Dendritic cell treated with granulocyte-macrophage colony-stimulating factor and Interleukin-4, amounts not matched to agents 40 ng/mL and 50 ng/mL, for 4 days (primary cell): ENCODE measurements around the gene SULT2A1.
"Not testable (repeated sequence)": the region's sequence is repeated elsewhere in the genome, so short reads cannot be mapped to it uniquely, and the experiment has no call there.

Source experiments
- H3K27ac Mint-ChIP-seq: one replicate; pipeline ENCODE4 v1.8.0; 2022; ENCODE audit warnings: mild to moderate bottlenecking, mixed read lengths
- H3K27me3 Mint-ChIP-seq: one replicate; pipeline ENCODE4 v1.8.0; 2022; ENCODE audit warnings: mild to moderate bottlenecking, mixed read lengths
- H3K36me3 Mint-ChIP-seq: one replicate; pipeline ENCODE4 v1.8.0; 2022; ENCODE audit warnings: low read depth, mixed read lengths
- H3K4me1 Mint-ChIP-seq: one replicate; pipeline ENCODE4 v1.8.0; 2022; ENCODE audit warnings: low read depth, mixed read lengths
- H3K4me3 Mint-ChIP-seq: one replicate; pipeline ENCODE4 v1.8.0; 2022; ENCODE audit warnings: mild to moderate bottlenecking, moderate library complexity, mixed read lengths
- H3K9me3 Mint-ChIP-seq: one replicate; pipeline ENCODE4 v1.8.0; 2022; ENCODE audit warnings: mixed read lengths
- intact Hi-C: fragments of 100-400 bp; cut with micrococcal nuclease; formaldehyde crosslinking; loops from one replicate; pipeline ENCODE4 v1.15.0; 2022

The SULT2A1 gene

DNA sequence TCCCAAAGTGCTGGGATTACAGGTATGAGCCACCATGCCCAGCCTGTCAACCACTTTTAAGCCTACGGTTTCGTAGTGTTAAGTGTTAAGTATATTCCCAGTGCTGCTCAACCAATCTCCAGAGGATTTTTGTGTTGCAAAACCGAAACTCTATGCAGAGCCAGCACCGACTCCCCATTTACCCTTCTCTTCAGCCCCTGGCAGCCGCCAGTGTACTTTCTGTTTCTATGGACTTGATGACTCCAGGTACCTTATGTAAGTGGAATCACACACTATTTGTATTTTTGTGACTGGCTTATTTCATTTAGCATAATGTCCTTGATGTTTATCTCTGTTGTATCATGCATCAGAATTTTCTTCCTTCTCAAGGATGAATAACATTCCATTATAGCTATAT, 1.1 kb downstream of the SULT2A1 start:
- no peaks in the 10 kb centered on the region for H3K9me3 Mint-ChIP-seq
- H3K4me3 Mint-ChIP-seq = no peak overlapping the region
- intact Hi-C loops = no loop called here

DNA sequence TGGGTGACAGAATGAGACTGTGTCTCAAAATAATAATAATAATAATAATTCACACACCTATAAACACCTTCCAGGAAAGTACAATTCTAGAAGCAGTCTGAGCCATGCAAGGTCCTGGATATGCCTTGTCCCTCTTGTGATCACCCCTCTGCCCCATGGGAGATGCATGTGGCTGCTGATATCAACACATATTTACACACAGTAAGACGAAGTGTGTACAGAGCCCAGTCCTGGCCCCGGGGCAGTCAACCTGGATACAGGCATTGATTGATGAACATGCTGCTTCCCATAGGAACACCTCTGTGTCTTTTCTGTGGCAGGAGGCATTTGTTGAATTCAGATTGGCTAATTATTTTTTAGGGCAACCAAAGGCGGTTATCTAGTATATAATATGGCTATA, 3.2 kb downstream of the SULT2A1 start:
- intact Hi-C loops = no loop called here
- Mint-ChIP-seq H3K4me3 (no peak overlapping the region), H3K27me3 (peaks cover 7% of the 10 kb centered on the region), H3K36me3 (no peaks in the 10 kb centered on the region), H3K9me3 (peaks cover 9% of the 10 kb centered on the region), H3K4me1 (no peaks in the 10 kb centered on the region), H3K27ac (no peak overlapping the region)

More for the DNA sequence above, 1.1 kb downstream of the SULT2A1 start:
- no peaks in the 10 kb centered on the region for H3K4me1 Mint-ChIP-seq
- H3K36me3 Mint-ChIP-seq = no peaks in the 10 kb centered on the region
- no peak overlapping the region for H3K27ac Mint-ChIP-seq
- H3K27me3 Mint-ChIP-seq = peaks cover 12% of the 10 kb centered on the region

DNA sequence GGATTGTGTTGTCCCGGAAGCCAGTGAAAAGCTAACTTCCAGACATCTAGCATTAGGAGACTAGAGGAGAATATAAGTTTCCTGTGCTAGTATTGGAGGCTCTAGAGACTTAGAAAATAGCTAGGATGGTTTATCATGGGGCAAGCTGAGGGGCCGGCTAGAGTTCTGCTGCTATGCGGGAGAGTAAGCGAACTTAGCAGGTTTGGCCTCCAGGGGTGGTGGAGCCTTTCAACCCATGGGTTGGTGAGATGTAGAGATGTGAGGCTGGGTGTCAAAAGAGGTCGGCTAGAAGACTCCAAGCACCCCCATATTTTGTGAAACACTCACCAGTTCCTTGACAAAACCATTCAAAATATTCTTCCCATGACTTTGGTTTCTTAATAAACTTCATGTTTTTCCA, 4.4 kb downstream of the SULT2A1 start:
- no peaks in the 10 kb centered on the region for H3K36me3 Mint-ChIP-seq
- no peaks in the 10 kb centered on the region for H3K4me1 Mint-ChIP-seq
- H3K4me3 Mint-ChIP-seq = no peak overlapping the region
- H3K9me3 Mint-ChIP-seq = peaks cover 9% of the 10 kb centered on the region
- peaks cover 7% of the 10 kb centered on the region for H3K27me3 Mint-ChIP-seq
- intact Hi-C loops = no loop called here
- H3K27ac Mint-ChIP-seq = no peak overlapping the region

DNA sequence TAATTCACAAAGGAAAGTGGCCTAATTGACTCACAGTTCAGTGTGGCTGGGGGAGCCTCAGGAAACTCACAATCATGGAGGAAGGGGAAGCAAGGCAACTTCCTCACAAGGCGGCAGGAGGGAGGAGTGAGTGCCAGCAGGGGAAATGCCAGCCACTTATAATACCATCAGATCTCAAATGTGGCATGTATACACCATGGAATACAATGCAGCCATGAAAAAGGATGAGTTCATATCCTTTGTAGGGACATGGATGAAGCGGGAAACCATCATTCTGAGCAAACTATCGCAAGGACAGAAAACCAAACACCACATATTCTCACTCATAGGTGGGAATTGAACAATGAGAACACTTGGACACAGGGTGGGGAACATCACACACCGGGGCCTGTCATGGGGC, 6.7 kb downstream of the SULT2A1 start:
- H3K27ac Mint-ChIP-seq, H3K27me3 Mint-ChIP-seq, H3K4me3 Mint-ChIP-seq, H3K36me3 Mint-ChIP-seq, H3K4me1 Mint-ChIP-seq, intact Hi-C loops, H3K9me3 Mint-ChIP-seq: not testable (repeated sequence)

DNA sequence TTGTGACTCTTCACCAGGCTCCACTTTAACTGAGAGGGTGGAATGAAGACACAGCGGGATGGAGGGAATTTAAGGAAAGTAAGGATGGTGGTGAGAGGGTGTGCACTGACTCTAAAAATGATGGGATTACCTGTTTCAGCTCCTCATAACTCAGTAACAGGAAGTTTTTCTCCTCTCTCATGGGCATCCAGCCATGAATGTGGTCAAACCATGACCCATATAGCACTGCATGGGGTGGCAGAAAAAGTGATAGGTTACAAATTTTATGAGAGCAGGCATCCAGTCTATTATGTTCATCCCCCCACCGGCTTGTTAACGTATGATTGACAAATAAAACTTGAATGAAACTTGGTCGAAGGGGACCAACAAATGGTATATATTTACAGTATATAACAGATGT, 7.2 kb downstream of the SULT2A1 start:
- no peak overlapping the region for H3K4me3 Mint-ChIP-seq
- H3K27ac Mint-ChIP-seq = no peak overlapping the region
- no peaks in the 10 kb centered on the region for H3K4me1 Mint-ChIP-seq
- H3K9me3 Mint-ChIP-seq = peaks cover 9% of the 10 kb centered on the region
- H3K36me3 Mint-ChIP-seq = no peaks in the 10 kb centered on the region
- intact Hi-C loops = no loop called here
- H3K27me3 Mint-ChIP-seq = no peaks in the 10 kb centered on the region

DNA sequence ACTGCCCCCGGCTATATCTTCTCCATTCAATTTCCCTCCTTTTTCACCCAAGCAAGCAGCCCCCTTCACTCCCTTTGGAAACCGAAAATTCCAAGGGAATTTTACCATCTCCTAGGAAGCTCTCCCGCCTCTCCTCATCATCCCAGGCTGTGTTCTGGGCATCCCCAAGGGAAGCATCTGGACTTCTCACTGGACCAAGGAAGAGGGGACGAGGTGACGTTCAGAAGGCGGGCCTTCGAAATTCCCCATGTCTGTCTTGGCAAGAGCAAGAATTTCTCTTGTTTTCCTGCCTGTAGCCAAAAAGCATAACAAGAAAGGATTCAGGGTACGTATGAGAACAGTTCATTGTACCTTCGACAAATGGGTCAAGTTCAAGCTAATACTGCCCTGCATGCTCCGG, 20.9 kb downstream of the SULT2A1 start:
- H3K9me3 Mint-ChIP-seq = peaks cover 9% of the 10 kb centered on the region
- no peaks in the 10 kb centered on the region for H3K36me3 Mint-ChIP-seq
- H3K4me3 Mint-ChIP-seq = no peak overlapping the region
- H3K4me1 Mint-ChIP-seq = no peaks in the 10 kb centered on the region
- intact Hi-C loops = no loop called here
- H3K27ac Mint-ChIP-seq = no peak overlapping the region
- H3K27me3 Mint-ChIP-seq = peaks cover 29% of the 10 kb centered on the region

DNA sequence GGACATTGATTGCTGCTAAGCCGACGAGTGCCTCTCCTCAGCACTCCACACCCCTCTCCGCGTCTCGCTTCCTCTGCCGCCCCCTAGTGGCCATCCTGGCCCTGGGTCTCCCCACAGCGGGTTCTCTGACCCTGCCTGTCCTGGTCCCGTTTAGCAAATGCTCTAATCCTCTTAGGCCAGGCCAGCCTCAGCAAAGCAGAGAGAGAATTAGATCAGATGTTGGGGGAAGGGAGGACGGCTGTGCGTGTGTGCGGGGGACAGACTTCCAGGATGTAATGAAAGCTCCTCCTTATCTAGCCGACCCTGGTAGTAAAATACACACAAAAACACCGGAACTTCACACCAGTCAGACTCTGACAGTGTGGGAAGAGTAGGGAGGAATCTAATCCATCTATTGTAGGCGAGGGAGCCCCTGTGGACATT, 22.6 kb downstream of the SULT2A1 start:
- peaks cover 9% of the 10 kb centered on the region for H3K9me3 Mint-ChIP-seq
- H3K36me3 Mint-ChIP-seq = no peaks in the 10 kb centered on the region
- H3K27me3 Mint-ChIP-seq = peaks cover 29% of the 10 kb centered on the region
- no peak overlapping the region for H3K4me3 Mint-ChIP-seq
- H3K27ac Mint-ChIP-seq = no peak overlapping the region
- no peaks in the 10 kb centered on the region for H3K4me1 Mint-ChIP-seq
- intact Hi-C loops = loop anchor here (5.0 kb wide), 1 partner anchor 51 kb away; no protein-coding TSS in a partner anchor

DNA sequence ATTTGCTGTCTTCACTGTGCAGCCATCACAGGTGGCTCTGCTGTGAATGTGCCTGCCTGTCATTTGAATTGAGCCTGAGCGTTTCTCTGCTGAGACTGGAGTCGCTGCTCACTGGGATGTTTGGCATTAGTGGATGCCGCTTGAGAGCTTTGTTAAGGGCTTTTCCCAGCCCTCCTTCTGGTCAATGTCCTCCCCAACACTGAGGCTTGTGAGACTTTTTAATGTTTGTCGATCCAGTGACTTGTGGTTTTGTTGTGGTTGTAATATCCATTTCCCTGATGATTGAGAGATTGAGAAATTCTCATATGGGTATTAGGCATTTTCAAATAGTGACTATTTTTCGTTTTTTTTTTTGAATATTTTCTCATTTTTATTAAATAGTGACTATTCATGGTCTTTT, 24.5 kb downstream of the SULT2A1 start:
- H3K4me1 Mint-ChIP-seq = no peaks in the 10 kb centered on the region
- peaks cover 9% of the 10 kb centered on the region for H3K9me3 Mint-ChIP-seq
- H3K36me3 Mint-ChIP-seq = no peaks in the 10 kb centered on the region
- intact Hi-C loops = loop anchor here (5.0 kb wide), 1 partner anchor 49 kb away; no protein-coding TSS in a partner anchor
- H3K4me3 Mint-ChIP-seq = no peak overlapping the region
- no peak overlapping the region for H3K27ac Mint-ChIP-seq
- H3K27me3 Mint-ChIP-seq = peaks cover 29% of the 10 kb centered on the region

DNA sequence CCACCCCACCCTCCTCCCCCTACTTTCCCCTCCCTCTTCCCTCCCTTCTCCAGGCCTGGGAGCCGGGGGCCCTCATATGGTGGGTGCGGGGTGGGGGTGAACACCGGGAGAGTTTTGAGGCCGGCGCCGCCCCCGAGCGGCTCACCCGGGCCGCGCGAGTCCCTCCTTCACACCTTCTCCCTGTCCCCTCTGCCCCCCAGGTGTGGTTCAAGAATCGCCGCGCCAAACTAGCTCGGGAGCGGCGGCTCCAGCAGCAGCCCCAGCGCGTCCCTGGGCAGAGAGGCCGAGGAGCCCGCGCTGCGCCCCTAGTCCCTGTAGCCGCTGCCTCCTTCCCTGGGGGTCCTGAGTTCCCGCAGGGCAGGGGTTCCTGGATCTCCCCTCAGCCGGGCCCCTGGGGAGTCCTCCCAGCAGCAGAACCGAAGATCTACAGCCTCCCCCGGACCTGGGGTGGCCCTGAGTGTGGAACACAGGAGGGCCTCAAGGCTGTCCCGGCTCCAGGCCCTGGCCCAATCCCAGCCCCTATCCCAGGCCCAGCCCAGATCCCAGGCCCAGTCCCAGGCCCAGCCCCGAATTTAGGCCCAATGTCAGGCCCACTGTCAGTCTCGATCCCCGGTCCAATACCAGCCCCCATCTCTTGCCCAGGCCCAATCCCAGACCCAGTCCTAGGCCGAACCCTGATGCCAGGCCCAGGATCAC, 25.4 kb downstream of the SULT2A1 start:
- H3K36me3 Mint-ChIP-seq = no peaks in the 10 kb centered on the region

DNA sequence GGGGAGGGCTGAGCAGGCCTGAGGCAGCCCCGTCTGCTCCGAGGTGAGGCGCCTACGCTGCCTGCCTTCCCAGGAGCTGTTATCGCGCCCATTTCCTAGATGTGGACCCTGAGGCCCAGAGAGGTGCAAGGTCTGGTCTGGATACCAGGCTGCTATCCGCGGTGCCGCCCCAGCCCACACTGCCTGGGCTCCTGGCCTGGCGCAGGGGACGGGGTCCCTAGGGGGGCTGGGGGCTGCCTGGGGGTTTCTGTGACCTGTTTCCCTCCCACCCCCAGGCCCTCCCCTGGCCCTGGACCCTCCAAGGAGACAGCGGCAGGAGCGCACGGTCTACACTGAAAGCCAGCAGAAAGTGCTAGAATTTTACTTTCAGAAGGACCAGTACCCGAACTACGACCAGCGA, 26.3 kb downstream of the SULT2A1 start:
- intact Hi-C loops = loop anchor here (5.0 kb wide), 1 partner anchor 48 kb away; no protein-coding TSS in a partner anchor

More for the DNA sequence above, 25.4 kb downstream of the SULT2A1 start:
- H3K27me3 Mint-ChIP-seq = peaks cover 34% of the 10 kb centered on the region
- H3K27ac Mint-ChIP-seq = no peak overlapping the region
- peaks cover 9% of the 10 kb centered on the region for H3K9me3 Mint-ChIP-seq
- intact Hi-C loops = loop anchor here (5.0 kb wide), 1 partner anchor 48 kb away; no protein-coding TSS in a partner anchor
- H3K4me3 Mint-ChIP-seq = no peak overlapping the region
- no peaks in the 10 kb centered on the region for H3K4me1 Mint-ChIP-seq

DNA sequence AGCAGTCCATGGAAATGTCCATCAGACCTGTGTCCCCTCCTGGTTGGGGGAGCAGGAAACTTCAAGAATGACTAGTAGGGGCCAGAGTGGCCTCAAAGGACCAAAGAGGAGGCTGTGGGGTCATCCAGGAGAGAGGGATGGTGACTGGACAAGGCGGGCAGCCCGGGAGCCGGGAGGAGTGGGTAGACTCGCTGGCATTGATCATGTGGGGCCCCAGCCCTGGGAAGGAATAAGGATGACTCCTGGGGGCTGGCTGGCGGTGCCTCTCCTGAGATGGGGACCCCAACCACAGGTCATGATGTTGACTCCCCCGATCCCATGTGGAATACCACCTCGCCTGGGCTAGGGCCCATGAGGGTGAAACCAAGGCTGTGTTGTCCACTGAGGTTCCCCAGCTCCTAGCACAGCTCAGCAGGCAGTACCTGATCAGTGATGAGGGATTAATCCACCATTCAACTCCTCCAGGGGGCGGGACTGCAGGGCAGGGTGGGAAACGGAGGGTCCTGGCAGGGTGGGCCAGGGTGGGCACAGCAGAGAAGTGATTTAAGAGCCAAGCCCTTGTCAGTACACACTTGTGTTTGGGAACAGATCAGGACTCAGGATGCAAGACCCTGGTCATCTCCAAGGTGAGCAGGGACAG, 27.3 kb downstream of the SULT2A1 start, which contains the start of gene TPRX2:
Gene TPRX2 (plus strand): TSS at position 590 of the 640 bp plus-strand sequence. CDS start 12 bp downstream, at position 602.
- intact Hi-C loops = not testable (repeated sequence)

More for the DNA sequence above, 26.3 kb downstream of the SULT2A1 start:
- H3K9me3 Mint-ChIP-seq, H3K36me3 Mint-ChIP-seq, H3K27ac Mint-ChIP-seq, H3K4me1 Mint-ChIP-seq, H3K4me3 Mint-ChIP-seq: not testable (repeated sequence)
- peaks cover 39% of the 10 kb centered on the region for H3K27me3 Mint-ChIP-seq

DNA sequence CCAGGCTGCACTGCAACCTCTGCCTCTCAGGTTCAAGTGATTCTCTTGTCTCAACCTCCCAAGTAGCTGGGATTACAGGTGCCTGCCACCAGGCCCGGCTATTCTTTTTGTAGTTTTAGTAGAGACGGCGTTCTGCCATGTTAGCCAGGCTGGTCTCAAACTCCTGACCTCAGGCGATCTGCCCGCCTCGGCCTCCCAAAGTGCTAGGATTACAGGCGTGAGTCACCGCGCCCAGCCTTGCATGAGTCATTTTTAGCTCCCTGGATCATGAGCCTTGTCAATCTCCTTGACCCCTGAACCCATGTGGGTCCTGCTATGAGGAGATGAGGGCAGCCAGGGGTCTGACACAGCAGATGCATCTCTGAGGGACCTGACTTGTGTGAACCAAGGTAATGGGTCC, 27.9 kb downstream of the SULT2A1 start:
- H3K4me1 Mint-ChIP-seq, H3K4me3 Mint-ChIP-seq, intact Hi-C loops, H3K36me3 Mint-ChIP-seq, H3K9me3 Mint-ChIP-seq, H3K27ac Mint-ChIP-seq: not testable (repeated sequence)
- peaks cover 42% of the 10 kb centered on the region for H3K27me3 Mint-ChIP-seq

More for the DNA sequence above, 27.3 kb downstream of the SULT2A1 start, which contains the start of gene TPRX2:
- not testable (repeated sequence) for H3K4me3 Mint-ChIP-seq, H3K4me1 Mint-ChIP-seq, H3K9me3 Mint-ChIP-seq, H3K36me3 Mint-ChIP-seq, H3K27ac Mint-ChIP-seq
- H3K27me3 Mint-ChIP-seq = peaks cover 43% of the 10 kb centered on the region

DNA sequence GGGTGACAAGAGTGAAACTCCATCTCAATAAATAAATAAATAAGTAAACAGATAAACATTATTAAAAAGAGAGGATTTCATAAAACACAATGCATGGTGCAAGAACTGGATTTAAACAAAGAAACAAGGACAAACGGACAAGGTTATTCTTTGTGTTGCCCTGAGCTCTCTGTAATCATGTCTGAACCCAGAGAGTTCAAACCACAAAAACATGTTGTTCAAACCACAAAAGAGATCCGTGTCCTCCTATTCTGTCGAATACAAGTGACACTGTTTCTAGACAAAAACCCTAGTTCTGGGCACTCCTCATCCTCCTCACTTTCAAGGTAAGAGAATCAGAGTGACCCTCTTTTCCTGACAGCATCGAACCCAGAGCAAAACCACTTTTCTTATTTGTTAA, 31.7 kb downstream of the SULT2A1 start:
- H3K4me1 Mint-ChIP-seq = peaks cover 5% of the 10 kb centered on the region

DNA sequence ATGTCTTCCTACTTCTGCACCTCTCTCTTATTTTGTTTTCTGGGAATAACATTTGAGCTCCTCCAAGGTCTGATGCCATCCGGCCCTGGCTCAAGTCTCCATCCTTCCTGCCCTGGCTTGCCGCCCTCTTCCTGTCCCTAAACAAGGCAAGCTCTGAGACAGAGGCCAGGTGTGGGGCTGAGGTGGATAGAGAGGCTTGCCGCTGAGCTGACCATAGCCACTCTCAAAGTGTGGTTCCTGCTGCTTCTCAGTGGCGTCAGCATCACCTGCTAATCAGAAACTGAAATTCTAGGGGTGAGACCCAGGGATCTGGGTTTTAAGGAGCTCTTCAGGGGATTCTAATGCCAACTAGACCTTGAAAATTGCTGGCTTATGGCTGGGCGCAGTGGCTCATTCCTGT, 33.1 kb downstream of the SULT2A1 start:
- Mint-ChIP-seq H3K27me3 (peaks cover 57% of the 10 kb centered on the region), H3K9me3 (no peaks in the 10 kb centered on the region), H3K27ac (no peak overlapping the region), H3K4me1 (peaks cover 8% of the 10 kb centered on the region), H3K4me3 (no peak overlapping the region), H3K36me3 (no peaks in the 10 kb centered on the region)
- intact Hi-C loops = no loop called here

More for the DNA sequence above, 31.7 kb downstream of the SULT2A1 start:
- no peaks in the 10 kb centered on the region for H3K36me3 Mint-ChIP-seq
- no peaks in the 10 kb centered on the region for H3K9me3 Mint-ChIP-seq
- no peak overlapping the region for H3K27ac Mint-ChIP-seq
- peaks cover 49% of the 10 kb centered on the region for H3K27me3 Mint-ChIP-seq
- H3K4me3 Mint-ChIP-seq = no peak overlapping the region
- intact Hi-C loops = no loop called here
